HG02981 (cell line): ENCODE results near the gene TNIK.

Experiments
- ATAC-seq: cut with Tn5 transposase; IDR thresholded peaks from one replicate; pipeline ENCODE4 v1.9.1; 2021; ENCODE audit warnings: mild to moderate bottlenecking, moderate library complexity; ENCODE audit not compliant: unreplicated experiment

The TNIK gene

GRCh38 chr3:171420667-171421066, 39.5 kb downstream of the TNIK start:
- ATAC-seq = no peak

- no peak for ATAC-seq
Measured at GRCh38 chr3:171419457-171419856, 40.7 kb downstream of the TNIK start.

DNA sequence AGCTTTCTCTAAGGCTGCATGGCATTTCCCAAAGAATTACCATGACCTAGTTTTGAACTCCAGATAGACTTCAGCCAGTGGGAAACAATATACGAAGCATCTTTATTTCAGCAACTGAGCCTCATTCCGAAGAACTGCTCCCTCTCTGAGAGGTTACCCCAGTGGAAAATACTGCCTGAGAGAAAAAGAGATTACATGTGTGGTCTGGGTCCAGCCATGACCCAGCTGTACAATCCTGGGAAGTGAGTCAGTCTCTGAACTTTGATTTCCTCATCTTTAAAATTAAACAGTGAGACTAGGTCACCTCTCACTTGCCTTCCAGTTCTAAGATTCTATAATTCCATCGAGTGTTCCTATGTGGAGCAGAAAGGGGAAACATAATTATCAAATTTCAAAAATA, 42.4 kb downstream of the TNIK start:
- ATAC-seq = no peak

DNA sequence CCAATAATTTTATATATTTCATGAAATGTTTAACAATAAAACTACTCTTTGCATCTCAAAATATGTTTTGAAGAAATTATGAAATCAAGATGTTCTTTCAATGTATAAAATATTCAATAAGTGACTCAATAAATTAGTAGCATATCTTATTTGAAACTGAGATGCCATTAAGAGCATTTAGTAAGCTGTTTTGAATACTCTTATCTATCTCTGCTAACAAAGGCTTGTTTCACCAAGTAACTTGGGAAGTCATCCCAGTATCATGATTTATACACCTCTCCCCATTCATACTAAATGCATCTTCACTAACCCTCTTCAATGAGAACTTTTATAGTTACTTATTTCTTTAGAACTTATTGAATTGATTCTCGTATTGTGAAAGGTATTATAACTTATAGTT, 43.1 kb downstream of the TNIK start:
- no peak for ATAC-seq

- no peak for ATAC-seq
Measured at GRCh38 chr3:171416666-171417065, 43.5 kb downstream of the TNIK start.

GRCh38 chr3:171416061-171416460, 44.1 kb downstream of the TNIK start:
- no peak for ATAC-seq

- no peak for ATAC-seq
Measured at GRCh38 chr3:171415070-171415469, 45.1 kb downstream of the TNIK start.

GRCh38 chr3:171412473-171412872, 47.7 kb downstream of the TNIK start:
- ATAC-seq = no peak

DNA sequence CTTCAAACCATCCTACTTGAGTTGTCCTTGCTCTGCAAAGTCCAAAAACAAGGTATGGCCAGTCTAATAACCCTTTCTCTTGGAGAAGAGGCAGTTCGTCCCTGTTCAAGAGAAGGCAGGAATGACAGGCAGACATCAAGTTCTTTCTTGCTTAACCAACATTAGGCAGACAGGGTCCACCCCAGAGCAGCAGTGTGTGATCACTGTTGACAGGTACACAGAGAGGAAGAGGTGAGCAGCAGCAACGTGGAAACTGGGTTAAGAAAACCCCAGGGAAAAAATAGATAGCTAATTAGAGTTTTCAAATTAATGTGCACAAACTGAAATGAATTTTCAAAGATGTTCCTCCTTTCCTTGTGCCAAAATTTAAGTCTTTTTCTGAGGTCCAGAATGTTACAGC, 48.2 kb downstream of the TNIK start:
- no peak for ATAC-seq

DNA sequence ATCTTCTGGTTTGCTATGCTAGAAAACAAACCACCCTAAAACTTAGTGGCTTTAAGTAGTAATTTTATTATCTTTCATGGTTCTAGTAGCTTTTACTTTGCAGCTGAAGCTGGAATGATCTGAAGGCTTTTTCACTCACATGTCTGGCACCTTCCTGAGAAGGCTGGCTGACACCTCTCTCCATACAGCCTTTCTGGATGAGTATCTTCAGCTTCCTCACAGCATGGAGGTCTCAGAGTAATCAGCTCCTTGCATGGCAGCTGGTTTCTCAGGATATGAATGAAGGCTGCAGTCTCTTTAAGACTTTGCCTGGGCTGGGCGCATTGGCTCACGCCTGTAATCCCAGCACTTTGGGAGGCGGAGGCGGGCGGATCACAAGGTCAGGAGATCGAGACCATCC, 50.0 kb downstream of the TNIK start:
- no peak for ATAC-seq

- no peak for ATAC-seq
Measured at GRCh38 chr3:171407759-171408158, 52.4 kb downstream of the TNIK start.

GRCh38 chr3:171404376-171404967, 55.7 kb downstream of the TNIK start:
- no peak for ATAC-seq

GRCh38 chr3:171402281-171402680, 57.9 kb downstream of the TNIK start:
- no peak for ATAC-seq

DNA sequence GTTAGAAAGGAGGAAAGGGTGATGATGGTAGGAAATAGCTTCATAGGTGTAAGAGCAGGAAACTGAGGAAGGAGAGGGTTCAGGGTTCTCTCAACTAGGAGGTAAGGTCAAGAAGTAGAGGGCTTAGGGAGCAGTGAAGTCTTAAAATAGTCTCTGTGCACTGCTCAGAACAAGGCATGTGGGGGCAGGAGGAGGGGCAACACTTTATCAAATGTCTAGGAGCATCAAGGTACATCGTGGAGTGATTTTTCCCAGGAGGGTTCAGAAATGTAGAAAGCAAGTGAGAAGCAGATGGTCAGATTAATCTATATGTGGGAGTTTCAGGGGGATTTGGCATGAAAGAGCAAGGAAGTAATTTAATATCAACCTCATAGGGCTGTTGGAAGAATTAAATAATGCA, 58.8 kb downstream of the TNIK start:
- no peak for ATAC-seq

DNA sequence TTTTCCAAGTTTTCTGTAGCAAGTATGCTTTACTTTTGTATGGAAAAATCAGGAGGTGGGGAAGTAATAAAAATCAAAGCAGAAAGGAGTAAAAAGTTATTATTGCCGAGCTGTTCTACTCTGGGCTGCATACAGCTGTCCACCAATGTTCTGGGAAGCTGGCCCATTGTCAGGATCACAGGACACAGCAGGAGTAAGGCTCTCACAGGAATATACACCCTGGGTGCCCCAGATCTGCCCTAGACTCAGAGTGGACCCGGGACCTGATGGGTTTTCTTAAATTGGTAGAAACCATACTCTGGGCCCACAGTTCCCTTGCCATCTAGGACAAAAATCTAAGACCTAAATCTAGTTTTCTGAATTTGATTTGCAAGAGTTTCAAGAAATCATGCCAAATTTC, 60.4 kb downstream of the TNIK start:
- ATAC-seq = no peak

DNA sequence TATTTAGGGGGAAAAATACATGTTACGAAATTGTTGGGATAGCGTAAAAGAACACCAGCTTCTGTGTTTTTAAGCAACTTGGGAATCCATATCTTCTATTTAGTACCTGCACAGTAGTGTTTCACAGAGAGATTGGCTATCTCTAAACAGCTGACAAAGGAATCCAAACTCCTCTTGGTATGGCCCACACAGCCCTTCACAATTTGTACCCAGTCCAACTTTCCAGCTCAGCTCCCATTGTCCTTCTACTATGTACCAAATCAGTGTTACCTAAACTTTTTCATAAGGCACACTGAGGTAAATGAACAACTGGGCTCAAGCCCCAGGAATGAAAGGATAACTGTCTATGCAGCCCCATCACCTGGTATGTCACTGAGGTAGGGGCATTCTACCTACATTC, 61.9 kb downstream of the TNIK start:
- ATAC-seq = no peak

GRCh38 chr3:171397089-171397488, 63.1 kb downstream of the TNIK start:
- ATAC-seq = no peak

DNA sequence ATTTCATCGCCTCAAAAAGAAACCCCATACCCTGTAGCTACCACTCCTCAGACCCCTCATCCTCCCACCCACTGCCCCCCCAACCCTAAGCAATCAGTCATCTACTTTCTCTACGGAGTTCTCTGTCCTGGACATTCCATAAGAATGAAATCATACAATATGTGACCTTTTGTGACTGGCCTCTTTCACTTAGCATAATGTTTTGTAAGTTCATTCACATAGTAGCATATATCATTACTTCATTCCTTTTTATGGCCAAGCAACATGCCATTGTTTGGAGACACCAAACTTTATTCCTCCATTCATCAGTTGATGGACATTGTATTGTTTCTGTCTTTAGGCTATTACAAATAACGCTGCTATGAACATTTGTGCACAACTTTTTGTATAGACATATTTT, 64.2 kb downstream of the TNIK start:
- ATAC-seq = no peak

GRCh38 chr3:171393032-171393744, 67.0 kb downstream of the TNIK start:
- no peak for ATAC-seq

- no peak for ATAC-seq
Measured at GRCh38 chr3:171391432-171391831, 68.8 kb downstream of the TNIK start.

DNA sequence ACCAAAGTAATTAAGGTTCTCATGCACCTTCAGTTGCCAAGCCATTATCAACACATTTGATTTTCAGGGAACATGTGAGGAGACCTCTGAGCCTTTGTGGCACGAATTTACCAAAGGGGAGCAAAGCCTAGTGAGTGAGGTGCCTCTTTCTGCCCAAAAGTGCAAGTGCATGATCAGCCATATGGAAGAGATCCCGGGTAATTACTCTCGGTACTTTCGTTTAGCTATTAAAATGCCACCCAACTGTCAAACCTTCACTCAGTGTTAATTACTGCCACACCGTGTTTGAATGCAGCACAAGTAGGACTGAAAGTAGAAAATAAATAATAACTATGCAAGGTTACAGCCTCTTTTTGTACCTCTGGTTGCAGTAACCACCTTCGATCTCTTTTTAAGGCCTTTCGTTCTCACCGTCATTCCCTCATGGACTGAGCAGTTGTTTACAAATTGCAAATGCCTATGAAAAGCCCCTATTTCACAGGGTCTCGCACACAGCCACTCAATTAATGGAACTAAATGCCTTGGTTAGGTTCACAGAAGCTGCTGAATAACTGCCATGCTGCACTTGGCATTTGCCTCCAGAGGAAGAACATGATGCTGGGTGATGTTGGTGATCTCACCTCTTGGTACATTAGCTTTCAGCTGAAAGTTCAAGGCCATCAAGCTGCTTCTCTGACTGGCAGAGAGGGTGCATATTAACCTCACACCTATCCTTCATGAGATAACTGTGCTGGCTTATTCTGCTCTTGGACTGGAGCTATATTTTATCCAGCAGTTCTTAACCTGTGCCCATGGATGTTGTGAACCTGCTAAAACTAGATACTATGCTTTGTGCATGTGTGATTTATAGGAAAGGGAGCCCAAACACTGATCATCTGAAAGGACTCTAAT, 69.9 kb downstream of the TNIK start:
- ATAC-seq = no peak

DNA sequence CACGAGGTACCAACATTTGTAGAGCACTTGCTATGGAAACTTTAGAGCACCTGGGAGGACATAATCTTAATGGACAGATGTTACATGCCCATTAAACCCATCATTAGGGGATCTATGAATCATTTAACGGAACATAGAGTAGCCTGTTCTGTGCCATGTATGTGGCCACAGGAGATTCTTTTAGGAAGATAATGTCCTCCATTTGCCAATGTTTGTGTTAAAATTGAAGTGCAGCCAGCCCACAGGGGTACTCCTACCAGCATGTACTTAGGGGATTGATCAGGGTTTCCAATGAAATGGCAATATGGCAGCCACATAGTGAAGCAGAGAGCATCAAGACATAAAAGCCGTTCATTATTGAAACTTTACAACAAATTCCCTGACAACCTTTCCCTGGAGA, 70.7 kb downstream of the TNIK start:
- no peak for ATAC-seq
